AG09319 (cell line): ENCODE data around the gene HAUS3.
A peak's percentile ranks its signal among the peaks of the same experiment; 100 is the strongest.

Source experiments
- DNase-seq: peaks from one replicate; pipeline ENCODE4 v3.0.0-alpha.2; 2010; ENCODE audit warnings: low read depth; ENCODE audit errors: extremely low read depth
- TF ChIP-seq, protein P1 (sequence below): IDR thresholded peaks from 2 replicates; pipeline ENCODE4 v1.5.1; 2011; ENCODE audit warnings: low read depth, mild to moderate bottlenecking, inconsistent platforms, low read length, moderate library complexity

HAUS3 gene, protein sequence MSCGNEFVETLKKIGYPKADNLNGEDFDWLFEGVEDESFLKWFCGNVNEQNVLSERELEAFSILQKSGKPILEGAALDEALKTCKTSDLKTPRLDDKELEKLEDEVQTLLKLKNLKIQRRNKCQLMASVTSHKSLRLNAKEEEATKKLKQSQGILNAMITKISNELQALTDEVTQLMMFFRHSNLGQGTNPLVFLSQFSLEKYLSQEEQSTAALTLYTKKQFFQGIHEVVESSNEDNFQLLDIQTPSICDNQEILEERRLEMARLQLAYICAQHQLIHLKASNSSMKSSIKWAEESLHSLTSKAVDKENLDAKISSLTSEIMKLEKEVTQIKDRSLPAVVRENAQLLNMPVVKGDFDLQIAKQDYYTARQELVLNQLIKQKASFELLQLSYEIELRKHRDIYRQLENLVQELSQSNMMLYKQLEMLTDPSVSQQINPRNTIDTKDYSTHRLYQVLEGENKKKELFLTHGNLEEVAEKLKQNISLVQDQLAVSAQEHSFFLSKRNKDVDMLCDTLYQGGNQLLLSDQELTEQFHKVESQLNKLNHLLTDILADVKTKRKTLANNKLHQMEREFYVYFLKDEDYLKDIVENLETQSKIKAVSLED

DNA sequence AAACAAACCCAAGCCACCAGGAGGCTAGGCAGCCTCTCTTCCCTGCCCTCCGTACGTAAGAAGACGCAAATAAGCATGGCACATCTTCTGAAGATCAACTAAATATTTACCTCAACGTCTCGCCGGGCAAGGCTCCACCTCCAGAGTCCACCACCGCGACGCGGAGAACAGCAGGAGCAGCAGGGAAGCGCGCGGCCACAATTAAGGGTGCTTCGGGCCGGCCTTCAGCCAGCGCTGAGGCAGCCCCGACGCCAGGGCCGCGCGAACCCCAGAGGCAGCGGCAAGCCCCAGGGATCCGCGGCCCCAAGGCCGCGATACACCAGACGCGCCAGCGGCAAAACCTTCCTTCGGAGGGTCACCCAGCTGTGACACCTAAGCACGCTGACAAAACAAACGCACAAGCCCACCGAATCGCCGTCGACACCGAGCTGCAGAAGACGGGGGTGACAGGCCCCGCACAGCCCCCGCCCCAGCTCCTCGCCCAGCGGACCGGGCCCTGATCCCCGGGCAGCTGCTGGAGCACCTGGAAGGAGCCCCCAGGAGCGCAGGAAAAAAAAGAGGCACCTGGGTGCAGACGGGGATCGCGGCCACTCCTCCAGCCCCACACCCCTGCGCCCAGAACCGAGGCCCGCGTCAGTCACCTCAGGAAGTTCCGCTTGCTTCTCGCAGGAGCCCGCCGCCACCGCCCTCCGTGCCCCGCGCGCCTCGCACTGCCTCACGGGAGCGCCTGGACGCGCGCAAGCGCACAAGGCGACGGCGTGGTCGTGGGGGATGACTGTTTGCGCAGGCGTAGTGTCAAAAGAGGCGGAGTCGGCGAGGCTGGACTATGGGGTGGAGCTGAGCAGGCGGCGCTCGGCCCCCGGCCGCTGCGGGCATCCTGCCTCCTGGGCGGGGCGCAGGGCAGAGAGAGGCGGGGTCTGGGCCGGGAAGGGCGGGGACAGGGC lies at the start of gene HAUS3, which contains the start of gene POLN:
HAUS3 (minus strand) TSS at position 712 of the 944 bp plus-strand sequence. CDS start 1,175 bp downstream, outside the sequence.
POLN (minus strand) TSS at position 712 of the 944 bp plus-strand sequence. CDS start 12,890 bp downstream, outside the sequence.
- peak; percentile 93 for DNase-seq
- TF ChIP-seq, protein P1, sequence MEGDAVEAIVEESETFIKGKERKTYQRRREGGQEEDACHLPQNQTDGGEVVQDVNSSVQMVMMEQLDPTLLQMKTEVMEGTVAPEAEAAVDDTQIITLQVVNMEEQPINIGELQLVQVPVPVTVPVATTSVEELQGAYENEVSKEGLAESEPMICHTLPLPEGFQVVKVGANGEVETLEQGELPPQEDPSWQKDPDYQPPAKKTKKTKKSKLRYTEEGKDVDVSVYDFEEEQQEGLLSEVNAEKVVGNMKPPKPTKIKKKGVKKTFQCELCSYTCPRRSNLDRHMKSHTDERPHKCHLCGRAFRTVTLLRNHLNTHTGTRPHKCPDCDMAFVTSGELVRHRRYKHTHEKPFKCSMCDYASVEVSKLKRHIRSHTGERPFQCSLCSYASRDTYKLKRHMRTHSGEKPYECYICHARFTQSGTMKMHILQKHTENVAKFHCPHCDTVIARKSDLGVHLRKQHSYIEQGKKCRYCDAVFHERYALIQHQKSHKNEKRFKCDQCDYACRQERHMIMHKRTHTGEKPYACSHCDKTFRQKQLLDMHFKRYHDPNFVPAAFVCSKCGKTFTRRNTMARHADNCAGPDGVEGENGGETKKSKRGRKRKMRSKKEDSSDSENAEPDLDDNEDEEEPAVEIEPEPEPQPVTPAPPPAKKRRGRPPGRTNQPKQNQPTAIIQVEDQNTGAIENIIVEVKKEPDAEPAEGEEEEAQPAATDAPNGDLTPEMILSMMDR, result no peak; the same call in 1 of the 2 replicates

DNA sequence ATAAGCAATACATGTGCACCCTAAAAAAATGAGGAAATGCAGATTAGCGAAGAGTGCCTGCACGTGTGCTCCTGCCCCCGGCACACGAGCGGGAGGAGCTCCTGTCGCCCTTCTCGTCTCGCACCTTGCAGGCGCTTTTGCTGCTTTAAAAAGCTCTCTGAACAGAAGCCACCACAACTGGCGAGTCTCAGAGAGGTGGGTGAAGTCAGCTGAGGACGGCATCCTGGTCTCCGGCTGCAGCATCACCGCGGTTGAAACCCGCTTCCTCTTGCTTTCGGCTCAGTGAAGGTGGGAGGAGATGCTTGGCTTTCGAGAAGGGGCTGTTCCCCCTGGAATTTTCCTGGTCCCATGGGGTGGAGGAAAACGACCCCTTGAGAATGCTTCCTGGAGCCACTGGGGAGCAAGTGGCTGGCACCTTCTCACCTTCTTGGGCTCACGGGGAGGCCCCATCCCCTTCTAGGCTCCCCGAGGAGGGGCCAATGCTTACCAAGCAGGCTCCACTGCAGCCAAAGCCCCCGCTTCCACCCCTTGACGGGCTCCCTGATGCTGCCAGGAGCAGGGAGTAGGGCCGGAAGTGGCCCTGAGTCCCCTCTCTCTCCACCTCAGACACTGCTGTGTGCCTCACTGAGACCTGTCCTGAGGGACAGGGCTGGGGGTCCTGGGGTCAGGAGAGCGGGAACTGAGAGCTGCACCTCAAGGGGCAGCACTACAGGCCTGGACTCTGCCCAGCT lies 49.2 kb upstream of the HAUS3 start:
- DNase-seq, result no peak
- TF ChIP-seq, protein P1, result no peak

DNA sequence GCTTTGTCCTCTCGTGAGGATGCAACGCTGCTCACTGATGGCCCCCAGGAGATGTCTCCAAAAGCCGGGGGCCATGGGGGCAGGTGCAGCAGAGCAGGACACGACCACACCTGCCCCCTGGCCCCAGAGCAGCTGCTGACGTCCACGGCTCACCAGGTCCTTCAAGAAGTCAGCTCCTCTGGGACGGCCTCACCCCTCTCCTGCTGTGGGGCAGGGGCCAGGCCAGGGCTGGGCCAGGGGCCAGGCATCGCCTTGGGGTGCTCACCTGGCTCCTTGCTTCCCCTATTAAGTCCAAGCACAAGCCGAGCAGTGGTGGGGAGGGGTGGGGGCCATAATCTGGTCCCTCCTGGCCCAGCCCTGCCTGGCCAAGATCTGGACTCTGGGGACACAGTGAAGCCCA lies 48.6 kb upstream of the HAUS3 start:
- TF ChIP-seq, protein P1, result no peak
- no peak for DNase-seq

DNA sequence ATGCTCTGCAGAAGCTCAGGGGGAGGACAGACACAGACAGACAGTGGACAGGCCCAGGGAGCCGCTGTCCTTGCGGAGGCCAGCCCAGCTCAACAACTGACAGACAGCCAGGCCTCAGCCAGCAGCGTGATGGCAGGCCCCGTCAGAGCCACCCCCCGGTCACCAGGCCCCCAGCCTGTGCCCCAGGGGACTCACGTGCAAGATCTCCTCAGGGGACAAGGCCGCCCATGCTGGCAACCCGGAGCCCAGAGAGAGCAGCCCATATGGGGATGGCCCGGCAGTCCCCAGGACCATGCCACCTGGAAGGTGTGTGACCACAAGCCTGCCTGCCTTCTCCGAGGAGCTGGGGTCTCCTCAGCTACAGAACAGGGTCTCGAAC lies 48.0 kb upstream of the HAUS3 start:
- TF ChIP-seq, protein P1, result no peak
- DNase-seq, result no peak

DNA sequence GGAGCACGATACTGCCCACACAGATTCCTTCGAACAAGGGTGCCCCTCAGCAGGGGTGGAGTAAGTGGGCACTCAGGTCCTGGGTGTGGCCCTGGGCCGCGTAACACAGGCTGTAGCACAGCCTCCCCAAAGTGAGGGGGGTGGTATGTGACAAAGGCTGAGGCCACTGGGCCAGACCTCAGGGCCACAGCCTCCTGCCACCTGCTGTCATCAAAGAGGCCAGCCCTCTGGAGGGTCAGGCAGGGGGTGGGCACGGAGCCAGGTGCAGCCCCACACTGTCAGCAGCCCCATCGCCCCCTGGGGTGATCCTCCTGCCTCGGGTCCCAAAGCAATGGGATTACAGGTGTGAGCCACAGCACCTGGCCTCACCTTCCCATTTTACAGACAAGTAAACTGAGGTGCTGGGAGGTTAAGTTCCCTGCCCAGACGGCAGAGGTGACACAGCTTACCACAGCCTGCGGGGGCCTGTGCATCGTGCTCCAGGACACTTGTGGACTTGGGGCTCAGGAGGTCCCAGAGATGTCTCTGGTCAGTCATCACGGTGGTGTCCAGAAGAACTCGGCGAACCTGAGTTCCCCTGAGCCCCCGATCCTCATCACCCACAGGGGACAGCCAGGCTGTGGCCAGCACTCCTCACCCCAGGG lies 47.5 kb upstream of the HAUS3 start:
- DNase-seq, result no peak
- TF ChIP-seq, protein P1, result no peak

DNA sequence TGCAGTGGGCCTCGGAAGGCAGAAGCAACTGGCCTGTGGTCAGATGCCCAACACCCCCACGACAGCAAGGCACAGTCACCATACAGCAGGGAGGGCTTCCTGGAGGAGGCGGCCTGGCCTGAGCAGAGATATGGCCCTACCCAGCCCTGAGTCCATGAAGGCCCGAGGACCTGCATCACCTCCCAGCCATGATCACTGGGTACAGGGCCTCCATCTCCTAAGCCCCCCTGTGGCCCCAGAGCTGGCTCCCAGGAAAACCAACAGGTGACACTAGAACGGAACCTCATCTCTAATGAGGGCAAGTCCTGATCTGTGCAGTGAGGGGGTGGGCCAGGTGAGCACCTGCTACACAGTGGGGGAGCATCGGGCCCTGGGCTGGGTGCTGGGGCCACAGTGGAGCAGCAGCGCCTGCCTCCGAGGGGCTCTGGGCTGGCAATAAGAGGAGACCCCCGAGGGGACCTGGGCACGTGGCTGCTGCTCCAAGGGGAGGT lies 46.2 kb upstream of the HAUS3 start:
- DNase-seq, result no peak

More for the DNA sequence above, 46.2 kb upstream of the HAUS3 start:
- TF ChIP-seq, protein P1, result no peak
